IPS-18c (cell line): ENCODE measurements around the gene NDUFV3.
A peak's percentile ranks its signal among the peaks of the same experiment; 100 is the strongest.
"Not testable (repeated sequence)": the region's sequence is repeated elsewhere in the genome, so short reads cannot be mapped to it uniquely, and the experiment has no call there.

ENCODE experiments used
- H3K4me3 ChIP-seq: 2 replicates; pipeline ENCODE4 v1.7.0; 2013; ENCODE audit warnings: low read depth, mild to moderate bottlenecking, low read length, moderate library complexity; ENCODE audit not compliant: insufficient read depth
- H3K9me3 ChIP-seq: one replicate; pipeline ENCODE4 v1.6.1; 2013; ENCODE audit warnings: mild to moderate bottlenecking, low read length, moderate library complexity; ENCODE audit not compliant: control insufficient read depth, insufficient read depth

Gene NDUFV3

GRCh38 chr21:42892931-42893755, at the start of gene NDUFV3:
Gene NDUFV3 (plus strand): TSS chr21:42893309. CDS start chr21:42893334, 25 bp downstream.
- no peaks in the 10 kb centered on the region for H3K9me3 ChIP-seq
- peak within 1 kb of the TSS; percentile 97 for H3K4me3 ChIP-seq

- Histone ChIP-seq H3K9me3 (no peaks in the 10 kb centered on the region), H3K4me3 (no peak overlapping the region)
These were observed 48.5 kb upstream of the NDUFV3 start for GRCh38 chr21:42844411-42845113.

- H3K4me3 ChIP-seq, result no peak overlapping the region
- no peaks in the 10 kb centered on the region for H3K9me3 ChIP-seq
These were observed 47.7 kb upstream of the NDUFV3 start for GRCh38 chr21:42845296-42845965.

- Histone ChIP-seq H3K4me3 (no peak overlapping the region), H3K9me3 (no peaks in the 10 kb centered on the region)
These were observed 46.9 kb upstream of the NDUFV3 start for GRCh38 chr21:42846221-42846620.

- no peak overlapping the region for H3K4me3 ChIP-seq
- H3K9me3 ChIP-seq, result no peaks in the 10 kb centered on the region
These were observed 45.9 kb upstream of the NDUFV3 start for GRCh38 chr21:42847051-42847707.

- Histone ChIP-seq H3K9me3 (no peaks in the 10 kb centered on the region), H3K4me3 (no peak overlapping the region)
These were observed 45.4 kb upstream of the NDUFV3 start for GRCh38 chr21:42847726-42848125.

GRCh38 chr21:42848144-42848931, 44.8 kb upstream of the NDUFV3 start:
- not testable (repeated sequence) for H3K9me3 ChIP-seq, H3K4me3 ChIP-seq

GRCh38 chr21:42848932-42849758, 44.0 kb upstream of the NDUFV3 start:
- Histone ChIP-seq H3K4me3 (no peak overlapping the region), H3K9me3 (no peaks in the 10 kb centered on the region)

- no peaks in the 10 kb centered on the region for H3K9me3 ChIP-seq
- H3K4me3 ChIP-seq, result no peak overlapping the region
These were observed 43.2 kb upstream of the NDUFV3 start for GRCh38 chr21:42849759-42850412.

- no peak overlapping the region for H3K4me3 ChIP-seq
- H3K9me3 ChIP-seq, result no peaks in the 10 kb centered on the region
These were observed 42.6 kb upstream of the NDUFV3 start for GRCh38 chr21:42850463-42850862.

- Histone ChIP-seq H3K4me3 (no peak overlapping the region), H3K9me3 (no peaks in the 10 kb centered on the region)
These were observed 42.2 kb upstream of the NDUFV3 start for GRCh38 chr21:42850866-42851391.

GRCh38 chr21:42851812-42852665, 41.1 kb upstream of the NDUFV3 start:
- no peak overlapping the region for H3K4me3 ChIP-seq
- H3K9me3 ChIP-seq, result no peaks in the 10 kb centered on the region

GRCh38 chr21:42852925-42853570, 40.1 kb upstream of the NDUFV3 start:
- H3K4me3 ChIP-seq, result no peak overlapping the region

GRCh38 chr21:42853621-42854020, 39.5 kb upstream of the NDUFV3 start:
- Histone ChIP-seq H3K9me3 (no peaks in the 10 kb centered on the region), H3K4me3 (no peak overlapping the region)

More at GRCh38 chr21:42852925-42853570, 40.1 kb upstream of the NDUFV3 start:
- no peaks in the 10 kb centered on the region for H3K9me3 ChIP-seq
